Natural killer cell (primary cell): ENCODE measurements around the gene CACNG7. TPM values are rescaled to one million over a fixed set of nuclear protein-coding genes. Genes with fewer than 3 reads are reported as not detected.

Experiments used
- ATAC-seq, 3 donors: fragments of 150-1000 bp in 2 of 3; fragments of 200-7000 bp in 1 of 3; cut with Tn5 transposase; 1 replicate in 1 of 3; 2 replicates in 2 of 3; pipeline ENCODE4 v1.10.0; 2021; ENCODE audit warnings: mild to moderate bottlenecking in 2 of 3, moderate library complexity in 2 of 3
- DNase-seq, 2 donors: peaks; one replicate each; pipeline versions ENCODE4 v3.0.0 to v3.0.0-alpha.2; 2013 to 2021; ENCODE audit warnings: mixed read lengths in 1 of 2
- H3K27ac ChIP-seq: one replicate; pipeline ENCODE4 v1.5.1; 2013; ENCODE audit warnings: mild to moderate bottlenecking, low read length
- H3K27me3 ChIP-seq: one replicate; pipeline ENCODE4 v1.6.1; 2013; ENCODE audit warnings: low read length; ENCODE audit not compliant: control insufficient read depth, insufficient read depth
- H3K36me3 ChIP-seq: one replicate; pipeline ENCODE4 v1.6.1; 2013; ENCODE audit warnings: low read length; ENCODE audit not compliant: control insufficient read depth, insufficient read depth
- H3K4me1 ChIP-seq: one replicate; pipeline ENCODE4 v1.6.1; 2013; ENCODE audit warnings: low read length; ENCODE audit not compliant: control insufficient read depth, insufficient read depth
- H3K4me3 ChIP-seq: one replicate; pipeline ENCODE4 v1.5.1; 2013; ENCODE audit warnings: low read length
- H3K9me3 ChIP-seq: one replicate; pipeline ENCODE4 v1.6.1; 2013; ENCODE audit warnings: low read length; ENCODE audit not compliant: control insufficient read depth, insufficient read depth
- H3K27ac Mint-ChIP-seq, 2 donors: one replicate each; pipeline ENCODE4 v1.8.0; 2022; ENCODE audit warnings: mild to moderate bottlenecking in 2 of 2, mixed read lengths in 2 of 2, moderate library complexity in 1 of 2
- H3K27me3 Mint-ChIP-seq, 2 donors: one replicate each; pipeline ENCODE4 v1.8.0; 2022; ENCODE audit warnings: low read depth in 2 of 2, mixed read lengths in 2 of 2
- H3K36me3 Mint-ChIP-seq: one replicate; pipeline ENCODE4 v1.8.0; 2022; ENCODE audit warnings: mixed read lengths
- H3K4me1 Mint-ChIP-seq, 2 donors: one replicate each; pipeline ENCODE4 v1.8.0; 2022; ENCODE audit warnings: mixed read lengths in 2 of 2
- H3K4me3 Mint-ChIP-seq: one replicate; pipeline ENCODE4 v1.8.0; 2022; ENCODE audit warnings: mild to moderate bottlenecking, moderate library complexity, mixed read lengths
- H3K9me3 Mint-ChIP-seq, 2 donors: one replicate each; pipeline ENCODE4 v1.8.0; 2022; ENCODE audit warnings: mixed read lengths in 2 of 2
- WGBS: methylation state at CpG from one replicate; pipeline ENCODE4 v1.1.7; 2013; ENCODE audit warnings: missing lambda C conversion rate; ENCODE audit not compliant: insufficient coverage; 5-methylcytosine and 5-hydroxymethylcytosine counted together
- intact Hi-C: fragments of 100-400 bp; cut with micrococcal nuclease; formaldehyde crosslinking; loops from one replicate; pipeline ENCODE4 v1.14.2; 2022
- total RNA-seq, 4 donors: library from RNA; stranded (reverse); fragments of 120-200 nt in 1 of 4; gene quantifications; one replicate each; pipeline versions ENCODE4 v1.2.3 to v1.2.4, GENCODE V29; 2013 to 2022
- TF ChIP-seq, protein P1 (sequence below): fragments of 200-600 bp; IDR thresholded peaks from one replicate; pipeline ENCODE4 v1.8.0; 2022; ENCODE audit warnings: antibody characterized with exemption

The CACNG7 gene
- total RNA-seq, 3 donors from 2014 or later (not counting 1 experiment from before 2014, with no cell fraction given): not detected

DNA sequence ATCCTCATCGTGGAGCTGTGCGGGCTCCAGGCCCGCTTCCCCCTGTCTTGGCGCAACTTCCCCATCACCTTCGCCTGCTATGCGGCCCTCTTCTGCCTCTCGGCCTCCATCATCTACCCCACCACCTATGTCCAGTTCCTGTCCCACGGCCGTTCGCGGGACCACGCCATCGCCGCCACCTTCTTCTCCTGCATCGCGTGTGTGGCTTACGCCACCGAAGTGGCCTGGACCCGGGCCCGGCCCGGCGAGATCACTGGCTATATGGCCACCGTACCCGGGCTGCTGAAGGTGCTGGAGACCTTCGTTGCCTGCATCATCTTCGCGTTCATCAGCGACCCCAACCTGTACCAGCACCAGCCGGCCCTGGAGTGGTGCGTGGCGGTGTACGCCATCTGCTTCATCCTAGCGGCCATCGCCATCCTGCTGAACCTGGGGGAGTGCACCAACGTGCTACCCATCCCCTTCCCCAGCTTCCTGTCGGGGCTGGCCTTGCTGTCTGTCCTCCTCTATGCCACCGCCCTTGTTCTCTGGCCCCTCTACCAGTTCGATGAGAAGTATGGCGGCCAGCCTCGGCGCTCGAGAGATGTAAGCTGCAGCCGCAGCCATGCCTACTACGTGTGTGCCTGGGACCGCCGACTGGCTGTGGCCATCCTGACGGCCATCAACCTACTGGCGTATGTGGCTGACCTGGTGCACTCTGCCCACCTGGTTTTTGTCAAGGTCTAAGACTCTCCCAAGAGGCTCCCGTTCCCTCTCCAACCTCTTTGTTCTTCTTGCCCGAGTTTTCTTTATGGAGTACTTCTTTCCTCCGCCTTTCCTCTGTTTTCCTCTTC lies 35.1 kb upstream of the CACNG7 start:
- H3K27ac ChIP-seq: no peak overlapping the region
- intact Hi-C loops: no loop called here
- no peak overlapping the region for H3K4me3 ChIP-seq
- Mint-ChIP-seq H3K4me1 (peaks cover 39 to 60% of the 10 kb centered on the region in 2 donors), H3K27ac (peak overlapping the region; percentile 88 to 91), H3K9me3 (peaks cover 0 to 3% of the 10 kb centered on the region in 2 donors), H3K27me3 (no peaks in the 10 kb centered on the region), H3K36me3 (peaks cover 13% of the 10 kb centered on the region), H3K4me3 (peak overlapping the region; percentile 41)
- DNase-seq (peak; percentile 40 to 49), ATAC-seq (no peak)
- peaks cover 3% of the 10 kb centered on the region for H3K27me3 ChIP-seq
- 95% methylated on average over 51 of the region's 51 CpGs for WGBS
- TF ChIP-seq, protein P1, sequence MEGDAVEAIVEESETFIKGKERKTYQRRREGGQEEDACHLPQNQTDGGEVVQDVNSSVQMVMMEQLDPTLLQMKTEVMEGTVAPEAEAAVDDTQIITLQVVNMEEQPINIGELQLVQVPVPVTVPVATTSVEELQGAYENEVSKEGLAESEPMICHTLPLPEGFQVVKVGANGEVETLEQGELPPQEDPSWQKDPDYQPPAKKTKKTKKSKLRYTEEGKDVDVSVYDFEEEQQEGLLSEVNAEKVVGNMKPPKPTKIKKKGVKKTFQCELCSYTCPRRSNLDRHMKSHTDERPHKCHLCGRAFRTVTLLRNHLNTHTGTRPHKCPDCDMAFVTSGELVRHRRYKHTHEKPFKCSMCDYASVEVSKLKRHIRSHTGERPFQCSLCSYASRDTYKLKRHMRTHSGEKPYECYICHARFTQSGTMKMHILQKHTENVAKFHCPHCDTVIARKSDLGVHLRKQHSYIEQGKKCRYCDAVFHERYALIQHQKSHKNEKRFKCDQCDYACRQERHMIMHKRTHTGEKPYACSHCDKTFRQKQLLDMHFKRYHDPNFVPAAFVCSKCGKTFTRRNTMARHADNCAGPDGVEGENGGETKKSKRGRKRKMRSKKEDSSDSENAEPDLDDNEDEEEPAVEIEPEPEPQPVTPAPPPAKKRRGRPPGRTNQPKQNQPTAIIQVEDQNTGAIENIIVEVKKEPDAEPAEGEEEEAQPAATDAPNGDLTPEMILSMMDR: no peak
- H3K9me3 ChIP-seq: no peaks in the 10 kb centered on the region
- H3K4me1 ChIP-seq: peaks cover 46% of the 10 kb centered on the region
- H3K36me3 ChIP-seq: peaks cover 19% of the 10 kb centered on the region

DNA sequence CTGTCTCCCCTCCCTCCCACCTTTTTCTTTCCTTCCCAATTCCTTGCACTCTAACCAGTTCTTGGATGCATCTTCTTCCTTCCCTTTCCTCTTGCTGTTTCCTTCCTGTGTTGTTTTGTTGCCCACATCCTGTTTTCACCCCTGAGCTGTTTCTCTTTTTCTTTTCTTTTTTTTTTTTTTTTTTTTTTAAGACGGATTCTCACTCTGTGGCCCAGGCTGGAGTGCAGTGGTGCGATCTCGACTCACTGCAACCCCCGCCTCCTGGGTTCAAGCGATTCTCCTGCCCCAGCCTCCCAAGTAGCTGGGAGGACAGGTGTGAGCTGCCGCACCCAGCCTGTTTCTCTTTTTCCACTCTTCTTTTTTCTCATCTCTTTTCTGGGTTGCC lies 34.5 kb upstream of the CACNG7 start:
- DNase-seq (peak in 1 of 2 donors; percentile 65), ATAC-seq (no peak)
- H3K36me3 Mint-ChIP-seq: peaks cover 13% of the 10 kb centered on the region
- H3K9me3 Mint-ChIP-seq: peaks cover 0 to 3% of the 10 kb centered on the region in 2 donors
- peaks cover 48% of the 10 kb centered on the region for H3K4me1 ChIP-seq
- H3K27me3 ChIP-seq: peaks cover 7% of the 10 kb centered on the region
- no peak overlapping the region for H3K4me3 ChIP-seq
- no peaks in the 10 kb centered on the region for H3K9me3 ChIP-seq
- H3K27ac ChIP-seq: no peak overlapping the region
- H3K36me3 ChIP-seq: peaks cover 19% of the 10 kb centered on the region
- no peaks in the 10 kb centered on the region for H3K27me3 Mint-ChIP-seq
- TF ChIP-seq, protein P1: no peak
- peaks cover 37 to 57% of the 10 kb centered on the region in 2 donors for H3K4me1 Mint-ChIP-seq
- WGBS: 41% methylated on average over 6 of the region's 6 CpGs
- H3K27ac Mint-ChIP-seq: peak overlapping the region; percentile 88 to 91
- intact Hi-C loops: no loop called here
- peak overlapping the region; percentile 41 for H3K4me3 Mint-ChIP-seq

DNA sequence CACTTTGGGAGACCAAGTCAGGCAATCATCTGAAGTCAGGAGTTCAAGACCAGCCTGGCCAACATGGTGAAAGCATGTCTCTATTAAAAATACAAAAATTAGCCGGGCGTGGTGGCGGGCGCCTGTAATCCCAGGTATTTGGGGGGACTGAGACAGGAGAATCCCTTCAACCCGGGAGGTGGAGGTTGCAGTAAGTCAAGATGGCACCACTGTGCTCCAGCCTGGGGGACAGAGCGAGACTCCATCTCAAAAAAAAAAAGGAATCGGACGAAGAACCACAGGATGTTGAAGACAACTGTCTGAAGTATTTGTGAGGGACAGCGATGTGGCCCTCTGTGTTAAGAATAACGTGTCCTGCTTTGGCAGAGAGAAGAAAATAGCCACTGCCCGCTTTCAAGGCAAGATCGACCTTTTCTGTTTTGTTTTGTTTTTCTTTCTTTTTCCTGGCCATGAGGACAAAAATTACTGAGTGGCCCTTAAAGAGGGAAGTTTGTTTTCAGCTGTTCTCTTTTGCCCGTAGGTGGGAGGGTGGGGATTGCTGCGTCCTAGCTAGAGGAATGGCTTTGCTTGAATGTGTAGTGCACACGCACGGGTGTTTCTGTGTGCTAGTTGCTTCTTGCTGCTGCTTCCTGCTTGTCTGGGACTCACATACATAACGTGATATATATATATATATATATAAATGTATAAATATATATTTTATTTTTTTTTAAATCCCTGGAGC lies 33.3 kb upstream of the CACNG7 start:
- Mint-ChIP-seq H3K36me3 (peaks cover 13% of the 10 kb centered on the region), H3K9me3 (peaks cover 0 to 3% of the 10 kb centered on the region in 2 donors), H3K4me3 (no peak overlapping the region), H3K4me1 (peaks cover 32 to 50% of the 10 kb centered on the region in 2 donors), H3K27me3 (no peaks in the 10 kb centered on the region), H3K27ac (peak overlapping the region; percentile 88 to 91)
- Histone ChIP-seq H3K36me3 (peaks cover 17% of the 10 kb centered on the region), H3K27me3 (peaks cover 16% of the 10 kb centered on the region), H3K27ac (no peak overlapping the region), H3K9me3 (no peaks in the 10 kb centered on the region), H3K4me1 (peaks cover 43% of the 10 kb centered on the region), H3K4me3 (no peak overlapping the region)
- ATAC-seq (no peak), DNase-seq (peak in 1 of 2 donors; percentile 32)
- WGBS: 94% methylated on average over 14 of the region's 17 CpGs
- TF ChIP-seq, protein P1: no peak
- intact Hi-C loops: no loop called here
